Measurements from ENCODE around the gene FBXO48. TPM values are rescaled to one million over a fixed set of nuclear protein-coding genes. Genes with fewer than 3 reads are reported as not detected.

The FBXO48 gene
- total and polyA plus RNA-seq, 2 of the 4 experiments (the other 2 are of a cell fraction) = 0.18 to 0.43 TPM

GRCh38 chr2:68415521-68415920 lies 51.6 kb downstream of the FBXO48 start:
- intact Hi-C loops (cut with micrococcal nuclease) = no loop called here
- no peak overlapping the region for H2BK20ac ChIP-seq (ENCODE audit: low read depth, low read length)
- POLR2A ChIA-PET (ENCODE audit: unreplicated experiment) = no interaction called here

More at GRCh38 chr2:68415521-68415920, 51.6 kb downstream of the FBXO48 start:
- Histone ChIP-seq H3K4ac (ENCODE audit: low read depth, low read length) (no peak overlapping the region), H3K18ac (ENCODE audit: low read depth, low read length) (no peak overlapping the region), H2BK5ac (ENCODE audit: low read depth, low read length, poor library complexity, severe bottlenecking) (no peak overlapping the region), H4K5ac (ENCODE audit: low read depth, low read length) (no peak overlapping the region), H3K4me1 (ENCODE audit: control insufficient read depth, insufficient read depth, low read length) (no peaks in the 10 kb centered on the region), H3K23ac (ENCODE audit: low read depth, low read length) (no peak overlapping the region), H3K9me1 (ENCODE audit: insufficient read depth, low read length) (no peaks in the 10 kb centered on the region), H3K9me3 (ENCODE audit: control insufficient read depth, insufficient read depth, low read length) (no peaks in the 10 kb centered on the region), H4K91ac (ENCODE audit: insufficient read depth, low read depth, low read length) (no peak overlapping the region), H2AK9ac (replicated peaks; ENCODE audit: low read depth, low read length, poor library complexity) (no peak overlapping the region), H3K14ac (replicated peaks; ENCODE audit: low read depth, low read length) (no peak overlapping the region), H4K8ac (ENCODE audit: low read depth in 2 of 2, low read length in 2 of 2) (no peak overlapping the region), H3K4me2 (ENCODE audit: low read depth, low read length) (no peak overlapping the region), H3K79me1 (ENCODE audit: low read depth in 1 of 2, low read length in 2 of 2) (no peaks in the 10 kb centered on the region), H3K9ac (ENCODE audit: low read depth, low read length) (no peak overlapping the region), H2AFZ (replicated peaks; ENCODE audit: low read length, poor library complexity) (no peak overlapping the region), H4K20me1 (ENCODE audit: insufficient read depth, low read length) (no peaks in the 10 kb centered on the region), H3K27me3 (ENCODE audit: control insufficient read depth, insufficient read depth, low read length) (peaks cover 39% of the 10 kb centered on the region), H3K56ac (ENCODE audit: extremely low read depth, insufficient read depth, low read length) (no peak overlapping the region), H2AK5ac (ENCODE audit: low read depth, low read length) (no peak overlapping the region), H2BK15ac (ENCODE audit: low read depth, low read length) (no peak overlapping the region), H3K27ac (ENCODE audit: insufficient read depth, low read length) (no peak overlapping the region), H3K36me3 (ENCODE audit: control insufficient read depth, insufficient read depth, low read length) (no peaks in the 10 kb centered on the region), H3K4me3 (ENCODE audit: insufficient read depth, low read depth, low read length) (no peak overlapping the region), H2BK120ac (ENCODE audit: low read depth, low read length) (no peak overlapping the region)
- no TSS peak for BruUV-seq (replicated peaks)
- CTCF ChIA-PET = no interaction called here
- in situ Hi-C loops (cut with MboI; ENCODE audit: low sequenced_read_pairs) (no loop called here), dilution Hi-C loops (cut with HindIII; ENCODE audit: low sequenced_read_pairs, unreplicated experiment) (no loop called here)
- ATAC-seq (ENCODE audit: low read depth) (no peak), DNase-seq (no peak)
- TF ChIP-seq NFE2L2 (IDR thresholded peaks at IDR 0.05; ENCODE audit: low read depth, low read length) (no peak), FOS (IDR thresholded peaks at IDR 0.05; ENCODE audit: low read depth, low read length) (no peak), SMC3 (IDR thresholded peaks at IDR 0.05; ENCODE audit: low read depth, low read length) (no peak), RFX5 (IDR thresholded peaks at IDR 0.05; ENCODE audit: low read depth, low read length) (no peak), BHLHE40 (IDR thresholded peaks at IDR 0.05; ENCODE audit: low read depth, low read length) (no peak), RAD21 (IDR thresholded peaks at IDR 0.05; ENCODE audit: low read length) (no peak), RCOR1 (IDR thresholded peaks at IDR 0.05; ENCODE audit: insufficient replicate concordance, low read length) (no peak), ELK1 (IDR thresholded peaks at IDR 0.05; ENCODE audit: borderline replicate concordance, low read depth, low read length) (no peak), CHD1 (IDR thresholded peaks at IDR 0.05; ENCODE audit: low read depth, low read length) (no peak), MXI1 (IDR thresholded peaks at IDR 0.05; ENCODE audit: borderline replicate concordance, low read depth, low read length) (no peak)

All from IMR-90 (cell line).